ENCODE measurements around the gene NPC2.
"Not testable (repeated sequence)": the region's sequence is repeated elsewhere in the genome, so short reads cannot be mapped to it uniquely, and the experiment has no call there.

Gene NPC2

GRCh38 chr14:74464785-74465184 is 28.3 kb downstream of the NPC2 start:
- DNase-seq, result no peak

GRCh38 chr14:74463697-74464096 is 29.4 kb downstream of the NPC2 start:
- no peak for DNase-seq

DNA sequence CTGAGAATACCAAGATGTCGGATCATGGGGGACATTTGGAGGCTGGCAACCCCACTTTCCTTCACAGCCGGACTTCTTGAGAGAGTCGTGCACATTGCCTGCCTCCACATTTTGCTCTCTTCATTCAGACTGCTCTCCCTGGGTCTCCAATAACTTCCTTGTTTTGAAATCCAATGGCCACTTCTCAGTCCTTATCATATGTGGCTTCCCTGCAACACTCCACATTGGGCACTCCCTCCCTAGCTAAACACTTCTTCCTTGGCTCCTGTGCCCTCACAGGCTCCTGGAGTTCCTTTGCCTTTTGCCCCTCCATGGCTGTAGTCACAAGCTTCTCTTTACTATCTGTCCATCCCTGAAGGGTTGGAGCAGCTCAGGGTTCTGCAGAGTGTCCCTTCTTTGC is 30.1 kb downstream of the NPC2 start:
- no peak for DNase-seq

DNA sequence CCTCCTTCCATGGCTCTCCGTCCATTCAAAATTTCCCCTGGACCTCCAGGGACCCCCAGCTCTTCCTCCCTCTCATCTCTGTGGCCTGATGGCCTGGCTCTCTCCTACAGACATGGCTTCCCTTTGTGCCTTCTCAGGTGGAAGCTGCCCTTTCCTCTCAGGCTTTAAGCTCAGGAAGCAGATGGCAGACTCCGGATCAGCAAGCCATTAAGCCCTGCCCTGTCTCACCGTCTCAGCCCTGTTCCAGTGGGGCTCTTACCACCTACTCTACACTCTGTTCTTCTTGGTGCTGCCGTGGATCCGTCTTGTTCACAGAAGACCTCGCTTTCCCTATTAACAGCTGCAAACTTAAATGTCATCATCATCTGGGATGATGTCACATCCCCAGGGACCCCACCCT is 33.1 kb downstream of the NPC2 start:
- no peak for DNase-seq

DNA sequence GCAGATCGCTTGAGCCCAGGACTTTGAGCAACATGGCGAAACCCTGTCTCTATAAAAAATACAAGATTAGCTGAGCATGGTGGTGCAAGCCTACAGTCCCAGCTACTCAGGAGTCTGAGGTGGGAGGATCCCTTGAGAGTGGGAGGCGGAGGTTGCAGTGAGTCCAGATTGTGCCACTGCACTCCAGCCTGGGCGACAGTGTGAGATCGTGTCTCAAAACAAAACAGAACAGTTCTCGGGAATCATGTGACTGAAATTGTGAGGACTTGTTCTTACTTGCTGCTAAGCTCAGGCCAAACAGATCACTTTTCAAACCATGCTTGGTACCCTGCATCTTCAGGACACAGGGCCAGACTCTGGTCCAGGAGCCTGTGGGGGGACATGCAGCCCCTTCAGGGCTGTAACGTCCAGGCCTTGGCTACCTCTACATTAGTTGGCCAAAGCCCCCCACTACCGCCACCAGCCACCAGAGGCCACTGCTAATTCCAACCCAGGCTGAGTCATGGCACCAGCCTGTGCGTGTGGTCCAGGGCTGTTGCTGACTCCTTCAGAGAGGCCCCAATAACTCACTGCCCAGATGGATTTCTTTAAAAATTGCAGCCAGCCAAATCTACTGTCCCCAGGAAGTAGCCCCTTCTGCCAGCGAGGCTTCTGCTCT is 33.7 kb downstream of the NPC2 start:
- no peak for DNase-seq

GRCh38 chr14:74457565-74457895 is 35.6 kb downstream of the NPC2 start:
- DNase-seq, result no peak

DNA sequence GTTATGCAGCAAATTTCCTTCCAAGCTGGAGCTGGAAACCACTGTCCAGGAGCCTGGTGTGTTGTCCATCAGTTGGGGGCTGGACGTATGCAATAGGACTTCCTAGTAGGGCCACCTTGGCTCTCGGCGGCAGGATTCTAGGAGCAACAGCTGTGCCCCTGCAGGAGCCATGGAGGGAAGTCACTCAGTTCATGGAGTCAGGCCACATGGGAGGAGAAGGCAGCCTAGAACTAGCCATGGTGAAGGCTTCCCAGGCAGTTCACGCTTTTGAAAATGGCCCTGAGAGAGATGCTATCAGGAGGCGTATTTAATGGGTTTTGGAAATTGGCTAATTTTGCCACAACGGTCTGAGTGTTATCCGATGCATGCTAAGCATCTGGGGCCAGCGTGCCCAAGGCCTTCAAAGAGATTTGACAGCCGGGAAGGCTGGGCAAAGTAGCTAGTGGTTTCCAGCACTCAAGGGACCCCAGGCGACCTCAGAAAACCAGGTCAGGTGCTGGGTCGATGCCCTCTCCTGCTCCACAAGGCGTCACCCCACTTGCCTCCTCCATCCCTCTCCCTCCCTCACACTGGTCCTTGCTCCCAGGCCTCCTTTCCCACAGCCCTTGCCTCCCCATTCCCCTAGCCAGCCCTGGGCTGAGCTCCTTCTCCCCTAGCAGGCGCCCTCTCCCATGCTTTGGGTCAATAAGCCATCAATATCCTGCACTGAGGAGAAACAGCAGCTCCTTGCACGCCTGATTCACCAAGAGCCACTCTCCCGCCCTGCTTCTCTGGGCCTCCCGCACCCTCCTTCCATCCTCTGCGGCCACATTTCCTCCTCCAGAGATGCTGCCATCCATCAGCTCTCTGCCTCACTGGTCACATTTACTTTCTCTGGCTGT is 36.2 kb downstream of the NPC2 start:
- DNase-seq, result no peak

- DNase-seq, result not testable (repeated sequence)
Observed at GRCh38 chr14:74454397-74454796, 38.7 kb downstream of the NPC2 start.

- DNase-seq, result no peak
Observed at GRCh38 chr14:74444866-74445265, 48.2 kb downstream of the NPC2 start.

GRCh38 chr14:74442757-74443156 is 50.3 kb downstream of the NPC2 start:
- no peak for DNase-seq

DNA sequence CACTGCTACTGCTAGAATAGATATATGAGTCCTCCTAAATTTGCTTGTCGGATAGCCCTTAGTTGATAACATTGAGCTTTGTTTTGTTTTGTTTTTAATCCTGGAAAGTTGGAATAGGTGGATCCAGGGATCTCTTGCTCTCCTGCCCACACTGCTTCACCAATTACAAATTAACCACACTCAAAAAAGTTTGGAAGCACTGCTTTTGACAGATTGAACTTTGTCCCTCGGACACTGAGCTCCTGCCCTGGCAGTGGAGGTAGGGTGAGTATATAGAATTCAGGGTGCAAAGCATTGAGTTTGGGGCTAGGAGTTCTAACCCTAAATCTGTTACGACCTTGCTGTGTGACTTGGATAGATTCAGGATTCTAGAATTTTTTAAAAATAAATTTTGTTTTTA is 52.0 kb downstream of the NPC2 start:
- DNase-seq, result no peak

DNA sequence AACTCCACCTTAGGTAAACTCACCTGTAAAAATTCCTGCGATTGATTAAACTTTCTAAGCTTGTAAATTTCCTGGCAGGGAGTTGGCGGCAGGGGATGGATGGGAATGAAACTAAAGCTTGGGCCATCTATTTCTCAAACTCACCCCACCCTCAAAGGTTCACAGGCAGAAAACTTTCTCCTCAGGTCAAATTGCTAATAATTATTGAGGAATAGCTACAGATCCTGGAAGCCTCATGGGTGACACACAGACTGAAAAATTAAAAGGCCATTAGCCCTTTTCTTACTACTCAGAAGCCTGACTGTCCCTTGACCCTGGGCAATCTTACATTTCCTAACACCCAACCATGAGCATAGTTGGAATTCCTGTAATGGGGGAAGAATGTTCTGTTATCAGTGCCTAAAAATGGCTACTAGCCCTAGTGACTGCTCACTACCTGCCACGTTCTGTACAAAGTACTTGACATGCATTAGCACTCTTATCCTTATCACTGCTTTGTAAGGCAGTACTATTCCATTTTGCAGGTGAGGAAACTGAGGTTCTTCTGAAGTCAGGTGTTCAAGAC is 54.7 kb downstream of the NPC2 start:
- DNase-seq, result no peak

DNA sequence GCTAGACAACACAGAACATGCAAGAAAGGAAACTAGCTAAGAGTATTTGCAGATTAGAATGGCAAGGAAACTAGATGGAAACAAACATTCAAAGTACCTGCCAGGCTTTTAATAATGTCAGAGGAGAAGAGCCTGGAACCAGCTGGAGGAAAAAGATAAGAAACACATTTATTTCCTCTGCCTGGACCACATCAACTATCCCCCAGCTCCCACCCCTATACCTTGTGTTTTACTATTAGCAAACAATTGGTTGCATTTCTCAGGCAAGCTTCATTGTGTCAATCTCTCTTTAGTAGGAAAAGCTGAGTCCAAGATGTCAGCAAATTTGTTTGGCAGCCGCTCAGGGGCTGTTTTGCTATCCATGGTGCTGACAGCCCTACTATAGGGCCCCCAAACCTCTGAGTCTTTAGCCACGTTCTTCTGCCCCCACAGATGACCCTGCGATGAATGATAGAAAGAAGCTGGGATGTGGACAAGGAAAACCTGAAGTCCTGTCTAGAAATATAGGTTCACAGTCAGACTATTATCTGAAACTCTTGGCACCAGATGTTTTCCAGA is 55.5 kb downstream of the NPC2 start:
- no peak for DNase-seq

DNA sequence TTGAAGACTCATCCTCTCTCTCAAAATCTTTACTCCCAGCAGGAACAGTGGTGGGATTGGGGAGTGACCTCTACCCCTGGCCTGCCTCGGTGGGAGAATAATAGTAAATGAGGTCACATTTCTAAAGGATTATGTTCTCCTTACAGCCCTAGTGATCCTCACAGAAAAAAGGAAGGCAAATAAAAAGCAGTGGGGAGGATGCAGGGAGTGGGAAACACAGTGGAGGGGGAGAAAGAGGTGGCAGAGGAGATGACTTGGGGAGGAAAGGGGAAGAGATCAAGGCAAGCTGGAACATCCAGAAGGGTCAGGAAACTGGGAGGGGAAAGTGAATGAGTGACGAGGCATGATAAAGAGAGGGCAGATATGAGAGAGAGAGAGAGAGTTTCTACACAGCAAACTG is 58.8 kb downstream of the NPC2 start:
- DNase-seq, result no peak

DNA sequence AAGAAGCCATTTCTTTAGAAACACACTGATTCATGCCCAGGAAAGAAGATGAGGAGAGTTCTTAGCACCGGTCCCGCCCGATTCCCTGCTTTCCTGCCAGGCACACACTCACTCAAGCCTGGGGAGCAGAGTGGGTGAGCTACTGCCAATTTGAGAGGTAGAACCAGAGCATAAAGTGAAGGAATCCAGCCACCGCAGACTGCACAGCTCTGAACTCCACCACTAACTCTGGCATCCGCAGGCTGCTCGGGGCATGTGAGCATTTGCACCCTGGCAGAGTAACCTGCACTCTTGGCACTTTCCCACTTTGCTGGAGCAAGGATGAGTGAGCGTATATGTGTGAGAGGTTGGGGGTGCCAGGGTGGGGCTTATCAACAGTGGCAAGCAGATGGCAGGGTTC is 63.1 kb downstream of the NPC2 start:
- no peak for DNase-seq
